ENCODE measurements around the gene NAPSA. TPM values are rescaled to one million over a fixed set of nuclear protein-coding genes. Genes with fewer than 3 reads are reported as not detected.

Gene NAPSA
- total and polyA plus RNA-seq, 9 of the 15 experiments (the other 6 are each of a cell fraction or from before 2014, with no cell fraction given): 0.25 to 1.9 (median 0.69) TPM

DNA sequence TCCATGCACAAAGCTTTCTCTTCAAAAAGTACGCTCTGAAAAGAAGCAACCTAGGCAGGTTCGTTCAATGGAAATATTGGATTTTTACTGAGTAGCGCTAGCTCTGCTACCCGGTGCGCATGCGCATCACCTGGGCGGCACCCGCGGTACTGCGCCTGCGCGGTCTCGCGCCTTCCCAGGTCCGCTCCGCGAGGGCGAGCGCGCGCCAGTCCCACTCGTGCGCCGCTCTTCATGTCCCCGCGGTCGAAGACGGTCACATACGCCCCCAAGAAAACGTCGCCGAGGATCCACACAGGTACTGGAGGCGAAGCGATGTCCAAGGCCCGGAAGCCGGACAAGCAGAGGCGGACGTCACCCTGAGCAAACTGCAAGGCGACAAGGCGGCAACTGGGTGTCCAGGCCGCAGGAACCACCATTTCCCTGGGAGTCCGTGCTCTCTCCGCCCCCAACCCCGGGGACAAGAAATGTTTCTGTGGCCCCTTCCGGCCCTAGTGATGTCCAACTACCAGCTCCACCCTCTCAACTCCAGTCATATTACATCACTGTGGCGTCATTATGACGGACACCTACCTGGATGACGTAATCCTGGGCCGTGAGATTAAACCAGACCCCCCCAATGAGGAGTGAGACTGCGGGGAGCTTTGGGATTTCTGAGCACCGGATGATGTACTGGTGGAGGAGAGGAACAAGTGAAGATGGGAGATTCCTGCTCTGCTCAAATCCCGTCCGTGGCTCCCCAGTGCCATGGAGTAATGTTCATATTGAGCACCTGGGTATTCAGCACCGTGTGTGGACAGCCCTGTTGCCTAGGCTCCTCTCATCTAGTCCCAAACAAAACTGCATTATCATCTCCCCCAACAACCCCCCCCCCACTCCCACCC lies 31.5 kb downstream of the NAPSA start (continued):
- TF ChIP-seq IRF9 (tag; IDR thresholded peaks at IDR 0.05) (peak; percentile 77), ATF3 (IDR thresholded peaks at IDR 0.05) (peak; percentile 99), ATF3 (CRISPR knock-in tag; conservative IDR thresholded peaks at IDR 0.05) (peak; percentile 87; the same call in 1 of the 2 replicates), FOXP1 (CRISPR knock-in tag; IDR thresholded peaks at IDR 0.05) (peak; percentile 69; the same call in 1 of the 2 replicates), MYBL2 (IDR thresholded peaks at IDR 0.05; ENCODE audit: low read depth) (no peak), MYBL2 (CRISPR knock-in tag; IDR thresholded peaks at IDR 0.05; ENCODE audit: borderline replicate concordance) (no peak), SRSF7 (optimal IDR thresholded peaks at IDR 0.05; ENCODE audit: low read depth, low read length) (no peak), L3MBTL2 (IDR thresholded peaks at IDR 0.05) (peak; percentile 100), TEAD1 (CRISPR knock-in tag; IDR thresholded peaks at IDR 0.05) (peak in 1 of 2 experiments; percentile 84; a peak in 3 of 4 replicates), TRIM24 (IDR thresholded peaks at IDR 0.05) (peak; percentile 33 to 64; a peak in 3 of 4 replicates), NR2C2 (CRISPR knock-in tag; IDR thresholded peaks at IDR 0.05) (peak; percentile 87), NR2C2 (tag; IDR thresholded peaks at IDR 0.05) (peak; percentile 73), IRF2 (CRISPR knock-in tag; IDR thresholded peaks at IDR 0.05) (no peak), HMGN3 (IDR thresholded peaks at IDR 0.05; ENCODE audit: borderline replicate concordance, extremely low read depth, insufficient read length, low read depth, low read length) (peak; percentile 26), RBBP5 (IDR thresholded peaks at IDR 0.05; ENCODE audit: borderline replicate concordance, insufficient read depth, low read length, poor library complexity, severe bottlenecking) (peak; percentile 63)
- TF ChIP-seq, protein P1, sequence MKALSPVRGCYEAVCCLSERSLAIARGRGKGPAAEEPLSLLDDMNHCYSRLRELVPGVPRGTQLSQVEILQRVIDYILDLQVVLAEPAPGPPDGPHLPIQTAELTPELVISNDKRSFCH (CRISPR knock-in tag; IDR thresholded peaks at IDR 0.05): no peak
- TF ChIP-seq, protein P1 (tag; IDR thresholded peaks at IDR 0.05): peak; percentile 68
- TF ChIP-seq, protein P2, sequence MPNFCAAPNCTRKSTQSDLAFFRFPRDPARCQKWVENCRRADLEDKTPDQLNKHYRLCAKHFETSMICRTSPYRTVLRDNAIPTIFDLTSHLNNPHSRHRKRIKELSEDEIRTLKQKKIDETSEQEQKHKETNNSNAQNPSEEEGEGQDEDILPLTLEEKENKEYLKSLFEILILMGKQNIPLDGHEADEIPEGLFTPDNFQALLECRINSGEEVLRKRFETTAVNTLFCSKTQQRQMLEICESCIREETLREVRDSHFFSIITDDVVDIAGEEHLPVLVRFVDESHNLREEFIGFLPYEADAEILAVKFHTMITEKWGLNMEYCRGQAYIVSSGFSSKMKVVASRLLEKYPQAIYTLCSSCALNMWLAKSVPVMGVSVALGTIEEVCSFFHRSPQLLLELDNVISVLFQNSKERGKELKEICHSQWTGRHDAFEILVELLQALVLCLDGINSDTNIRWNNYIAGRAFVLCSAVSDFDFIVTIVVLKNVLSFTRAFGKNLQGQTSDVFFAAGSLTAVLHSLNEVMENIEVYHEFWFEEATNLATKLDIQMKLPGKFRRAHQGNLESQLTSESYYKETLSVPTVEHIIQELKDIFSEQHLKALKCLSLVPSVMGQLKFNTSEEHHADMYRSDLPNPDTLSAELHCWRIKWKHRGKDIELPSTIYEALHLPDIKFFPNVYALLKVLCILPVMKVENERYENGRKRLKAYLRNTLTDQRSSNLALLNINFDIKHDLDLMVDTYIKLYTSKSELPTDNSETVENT (CRISPR knock-in tag; IDR thresholded peaks at IDR 0.05): peak; percentile 69; the same call in 1 of the 2 replicates
- TF ChIP-seq, protein P3, sequence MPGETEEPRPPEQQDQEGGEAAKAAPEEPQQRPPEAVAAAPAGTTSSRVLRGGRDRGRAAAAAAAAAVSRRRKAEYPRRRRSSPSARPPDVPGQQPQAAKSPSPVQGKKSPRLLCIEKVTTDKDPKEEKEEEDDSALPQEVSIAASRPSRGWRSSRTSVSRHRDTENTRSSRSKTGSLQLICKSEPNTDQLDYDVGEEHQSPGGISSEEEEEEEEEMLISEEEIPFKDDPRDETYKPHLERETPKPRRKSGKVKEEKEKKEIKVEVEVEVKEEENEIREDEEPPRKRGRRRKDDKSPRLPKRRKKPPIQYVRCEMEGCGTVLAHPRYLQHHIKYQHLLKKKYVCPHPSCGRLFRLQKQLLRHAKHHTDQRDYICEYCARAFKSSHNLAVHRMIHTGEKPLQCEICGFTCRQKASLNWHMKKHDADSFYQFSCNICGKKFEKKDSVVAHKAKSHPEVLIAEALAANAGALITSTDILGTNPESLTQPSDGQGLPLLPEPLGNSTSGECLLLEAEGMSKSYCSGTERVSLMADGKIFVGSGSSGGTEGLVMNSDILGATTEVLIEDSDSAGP (CRISPR knock-in tag; IDR thresholded peaks at IDR 0.05): 0 out of 2 replicates have a peak, but pooled peaks have one; percentile 55
- TF ChIP-seq, protein P4, sequence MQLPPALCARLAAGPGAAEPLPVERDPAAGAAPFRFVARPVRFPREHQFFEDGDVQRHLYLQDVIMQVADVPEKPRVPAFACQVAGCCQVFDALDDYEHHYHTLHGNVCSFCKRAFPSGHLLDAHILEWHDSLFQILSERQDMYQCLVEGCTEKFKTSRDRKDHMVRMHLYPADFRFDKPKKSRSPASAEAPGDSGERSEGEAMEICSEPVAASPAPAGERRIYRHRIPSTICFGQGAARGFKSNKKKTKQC (CRISPR knock-in tag; IDR thresholded peaks at IDR 0.05): peak; percentile 94

Measured in K562 (cell line).